Measurements from ENCODE around the gene ITCH.

The ITCH gene

GRCh38 chr20:34559311-34560140, 196.5 kb downstream of the ITCH start:
- DNase-seq, result no peak

- no peak for DNase-seq
These were observed 197.1 kb downstream of the ITCH start for GRCh38 chr20:34560141-34560523.

GRCh38 chr20:34560614-34561013, 197.5 kb downstream of the ITCH start:
- DNase-seq, result no peak
